Esophagus mucosa (tissue), 1 donor: Measurements from ENCODE around the gene NUDT4. TPM values are rescaled to one million over a fixed set of nuclear protein-coding genes. Genes with fewer than 3 reads are reported as not detected.

Experiments
- ATAC-seq: fragments of 200-7000 bp; cut with Tn5 transposase; one replicate; pipeline ENCODE4 v1.9.1; 2020
- total RNA-seq: library from RNA; stranded (reverse); gene quantifications from one replicate; pipeline ENCODE4 v1.2.4, GENCODE V29; 2023
- donor health status: DM: yes; HTN: yes; CAD: no.

NUDT4 gene
- total RNA-seq: 21.6 TPM

DNA sequence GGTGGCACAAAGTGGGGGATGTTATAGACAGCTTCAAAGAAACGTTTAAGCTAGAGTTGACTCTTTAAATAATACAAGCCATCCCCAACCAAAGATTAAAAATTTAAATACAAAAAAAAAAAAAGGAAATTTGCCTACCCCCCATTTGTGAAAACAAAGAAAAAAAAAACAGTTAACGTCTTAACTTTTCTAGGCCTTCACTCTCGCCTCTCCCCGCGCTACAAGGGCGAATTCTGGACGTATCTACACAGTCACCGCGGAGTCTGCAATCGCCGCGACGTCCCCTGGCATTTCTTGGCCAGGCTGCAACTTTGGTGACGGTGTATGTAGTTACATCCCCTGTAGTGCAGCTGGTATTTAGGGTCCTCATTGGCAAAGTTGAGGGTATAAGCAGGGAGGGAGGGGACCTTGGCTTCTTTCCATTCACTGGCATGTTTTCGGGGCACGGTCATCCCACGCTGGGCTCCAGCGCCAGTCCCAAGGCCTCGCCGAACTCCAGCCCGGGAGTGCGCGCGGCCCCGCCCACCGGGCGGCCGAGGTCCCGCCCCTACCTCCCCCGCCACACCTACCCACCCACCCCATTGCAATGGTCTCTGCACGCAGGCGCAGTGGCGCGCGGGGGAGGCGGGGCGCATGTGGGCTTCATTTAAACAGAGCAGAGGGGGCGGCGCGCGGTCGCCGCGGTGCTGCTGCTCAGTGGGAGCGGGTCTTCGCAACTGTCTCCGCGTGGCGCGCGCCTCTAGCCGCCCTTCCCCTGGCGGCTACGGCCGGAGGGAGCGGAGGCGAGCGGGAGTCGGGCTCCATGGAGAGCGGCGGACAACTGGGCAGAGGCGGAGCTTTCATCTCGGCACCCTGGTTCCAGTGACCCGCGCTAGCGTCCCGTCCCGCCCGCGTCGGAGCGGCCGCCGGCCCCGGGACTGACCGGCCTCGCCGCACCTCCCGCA is at the start of gene NUDT4:
NUDT4 (plus strand) TSS at position 674 of the 944 bp plus-strand sequence. CDS start 398 bp downstream, outside the sequence.
- peak; percentile 98 for ATAC-seq

DNA sequence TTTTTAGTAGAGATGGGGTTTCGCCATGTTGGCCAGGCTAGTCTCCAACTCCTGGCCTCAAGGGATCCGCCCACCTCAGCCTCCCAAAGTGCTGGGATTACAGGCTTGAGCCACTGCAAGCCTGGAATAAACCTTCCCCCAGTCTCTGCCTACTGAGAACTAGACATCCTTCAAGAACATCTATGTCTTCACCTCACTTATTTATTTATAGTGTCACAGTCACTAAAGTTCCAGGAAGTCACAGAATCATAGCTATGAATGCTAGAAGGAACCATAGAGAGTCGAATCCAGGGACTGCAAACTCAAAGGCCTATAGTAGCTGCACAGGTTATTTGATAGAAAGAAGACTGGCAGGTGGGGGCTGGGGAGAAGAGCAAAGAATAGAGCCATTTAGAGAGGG is 44.7 kb upstream of the NUDT4 start:
- no peak for ATAC-seq

- ATAC-seq: no peak
Observed at GRCh38 chr12:93333828-93334227, 43.9 kb upstream of the NUDT4 start.

DNA sequence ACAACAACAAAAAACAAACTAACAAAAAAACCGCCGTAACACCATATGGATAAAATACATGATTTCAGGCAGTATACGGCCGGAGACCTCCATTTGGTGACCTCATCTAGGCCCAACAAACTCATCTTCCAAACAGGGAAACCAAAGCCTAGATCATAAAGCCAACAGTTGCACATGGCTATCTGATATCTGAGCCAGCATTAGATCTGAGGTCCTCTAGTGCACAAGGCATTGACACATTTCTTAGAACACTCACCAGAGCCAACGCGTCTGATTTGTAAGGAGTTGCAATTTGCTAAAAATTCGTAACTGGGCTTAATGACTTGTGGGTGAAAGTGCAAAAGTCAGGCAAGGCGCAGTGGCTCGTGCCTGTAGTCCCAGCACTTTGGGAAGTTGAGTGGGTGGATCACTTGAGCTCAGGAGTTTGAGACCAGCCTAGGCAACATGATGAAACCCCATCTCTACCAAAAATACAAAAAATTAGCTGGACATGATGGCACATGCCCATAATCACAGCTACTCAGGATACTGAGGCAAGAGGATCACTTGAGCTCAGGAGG is 42.0 kb upstream of the NUDT4 start:
- ATAC-seq: no peak

GRCh38 chr12:93336291-93336741 is 41.4 kb upstream of the NUDT4 start:
- ATAC-seq: no peak

- no peak for ATAC-seq
Observed at GRCh38 chr12:93338598-93338997, 39.1 kb upstream of the NUDT4 start.

DNA sequence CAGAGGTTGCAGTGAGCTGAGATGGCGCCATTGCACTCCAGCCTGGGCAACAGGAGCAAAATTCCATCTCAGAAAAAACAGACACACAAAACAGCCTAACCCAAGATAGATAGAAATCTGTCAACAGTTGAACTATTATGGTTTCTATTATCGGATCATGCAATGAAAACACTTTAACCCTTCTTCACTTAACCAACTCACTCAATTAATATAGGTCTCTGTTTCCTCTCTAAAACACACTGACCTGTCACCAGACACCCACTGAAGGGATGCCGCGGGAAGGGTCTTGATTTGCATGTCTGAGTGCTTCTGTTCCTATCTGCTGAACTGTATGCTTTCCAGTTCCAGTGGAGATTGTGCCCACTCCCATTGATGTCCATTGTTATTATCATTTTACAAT is 38.0 kb upstream of the NUDT4 start:
- no peak for ATAC-seq

GRCh38 chr12:93341409-93342049 is 36.2 kb upstream of the NUDT4 start:
- ATAC-seq: no peak

DNA sequence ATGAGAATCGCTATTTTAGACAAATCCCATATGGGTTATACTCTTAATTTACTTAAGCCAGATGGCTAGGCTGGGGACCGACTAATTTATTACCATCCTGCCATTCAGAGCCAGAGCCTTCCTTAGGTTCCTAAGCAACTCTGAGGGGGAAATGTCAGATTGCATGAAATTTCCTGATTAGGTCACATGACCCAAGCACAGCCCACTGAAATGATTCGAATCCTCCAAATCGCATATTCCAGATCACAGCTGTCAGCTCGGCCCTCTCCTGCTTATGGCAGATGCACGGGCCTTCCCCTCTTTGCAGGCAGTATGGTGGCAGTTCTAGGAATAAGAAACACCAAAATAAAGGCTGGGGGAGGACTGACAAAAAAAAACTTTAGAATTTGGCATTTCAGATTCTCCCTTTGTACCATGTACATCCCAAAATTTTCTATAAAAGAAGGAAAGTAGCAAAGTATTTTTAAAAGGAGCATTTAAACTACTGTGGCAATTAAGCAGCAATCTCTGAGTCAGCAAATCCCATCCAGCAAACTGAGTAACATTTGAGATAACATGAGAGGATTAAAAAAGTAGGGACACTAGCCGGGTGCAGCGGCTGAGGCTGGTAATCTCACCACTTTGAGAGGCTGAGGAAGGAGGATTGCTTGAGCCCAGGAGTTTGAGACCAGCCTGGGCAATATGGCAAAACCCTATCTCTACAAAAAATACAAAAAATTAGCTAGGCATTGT is 30.5 kb upstream of the NUDT4 start:
- ATAC-seq: no peak

DNA sequence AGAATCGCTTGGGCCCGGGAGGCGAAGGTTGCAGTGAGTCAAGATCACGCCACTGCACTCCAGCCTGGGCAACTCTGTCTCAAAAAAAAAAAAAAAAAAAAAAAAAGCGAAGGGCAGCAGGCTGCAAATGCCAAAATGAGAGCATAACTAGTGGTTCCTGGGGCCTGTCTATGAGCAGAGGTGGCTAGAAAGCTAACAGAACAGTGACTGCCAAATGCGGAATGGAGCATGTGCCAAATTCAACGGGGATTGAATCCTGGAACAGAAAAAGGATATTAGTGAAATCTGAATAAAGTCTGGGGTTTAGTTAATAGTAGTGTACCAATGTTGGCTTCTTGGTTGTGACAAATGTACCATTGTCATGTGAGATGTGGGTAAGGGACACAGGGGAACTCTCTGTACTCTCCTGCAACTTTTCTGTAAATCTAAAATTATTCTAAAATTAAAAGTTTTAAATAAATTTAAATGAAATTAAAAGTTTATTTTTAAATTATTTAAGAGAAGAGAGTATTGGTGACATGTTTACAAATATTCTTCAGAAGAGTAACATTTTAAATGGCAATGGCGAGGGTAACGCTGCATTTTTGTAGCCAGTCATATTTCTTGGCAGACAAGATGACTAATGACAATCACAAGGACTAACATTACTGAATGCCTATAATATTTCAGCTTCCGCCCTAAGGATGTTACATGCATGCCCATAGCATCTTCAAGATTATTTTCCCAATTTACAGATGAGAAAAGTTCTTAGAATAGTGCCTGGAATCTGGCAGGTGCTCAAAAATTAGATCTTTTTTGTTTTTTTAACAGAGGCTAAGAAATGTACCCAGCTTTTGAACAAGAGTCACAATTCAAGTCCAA is 28.9 kb upstream of the NUDT4 start:
- no peak for ATAC-seq

GRCh38 chr12:93351726-93352125 is 26.0 kb upstream of the NUDT4 start:
- ATAC-seq: no peak

DNA sequence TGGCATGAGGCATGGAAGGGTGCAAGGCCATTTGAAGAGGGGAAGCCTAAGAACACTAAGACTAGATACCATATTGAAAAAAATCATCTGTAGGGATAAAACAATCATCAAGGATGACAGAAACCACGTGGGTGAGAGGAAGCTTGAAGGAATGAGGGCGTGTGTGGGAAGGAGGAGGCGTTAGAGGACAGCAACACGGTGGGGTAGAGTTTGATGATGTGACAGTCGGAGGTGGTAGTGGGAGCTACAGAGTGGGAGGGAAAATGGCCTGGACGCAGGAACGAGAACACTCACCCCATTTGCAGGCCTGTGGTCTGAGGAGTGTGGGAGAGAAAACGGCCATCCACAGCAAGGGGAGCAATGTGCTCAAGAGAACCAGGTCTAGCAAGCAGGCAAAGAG is 25.4 kb upstream of the NUDT4 start:
- ATAC-seq: no peak

DNA sequence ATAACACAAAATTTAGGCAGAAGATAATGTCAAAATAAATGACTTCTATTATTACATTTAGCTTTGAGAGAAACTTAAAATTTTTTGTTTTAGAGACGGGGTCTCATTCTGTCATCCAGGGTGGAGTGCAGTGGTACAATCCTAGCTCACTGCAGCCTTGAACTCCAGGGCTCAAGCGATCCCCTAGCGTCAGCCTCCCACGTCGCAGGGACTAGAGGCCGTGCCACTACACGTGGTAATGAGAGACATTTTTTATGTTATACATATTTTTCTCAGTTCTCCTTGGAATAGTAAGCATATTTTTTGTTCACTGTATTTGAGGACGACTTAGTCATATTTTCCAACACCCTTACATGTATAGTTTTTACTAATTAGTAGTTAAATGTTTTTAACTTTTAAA is 21.5 kb upstream of the NUDT4 start:
- no peak for ATAC-seq

GRCh38 chr12:93358058-93358457 is 19.7 kb upstream of the NUDT4 start:
- ATAC-seq: no peak

DNA sequence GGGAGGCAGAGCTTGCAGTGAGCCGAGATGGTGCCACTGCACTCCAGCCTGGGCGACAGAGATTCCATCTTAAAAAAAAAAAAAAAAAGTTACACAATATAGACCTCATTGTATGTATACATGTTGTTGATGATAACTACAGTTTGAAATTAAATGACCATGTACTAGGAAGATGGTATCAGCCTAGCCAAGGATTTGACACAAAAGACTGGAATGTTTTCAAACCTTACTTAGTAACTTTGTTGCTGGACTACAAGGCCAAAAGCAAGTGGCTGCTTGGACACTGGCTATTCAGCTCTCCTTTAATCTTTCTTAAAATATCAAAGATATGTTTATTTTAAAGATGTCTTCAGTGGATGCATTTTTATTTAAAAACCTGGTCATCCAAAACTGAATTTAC is 18.9 kb upstream of the NUDT4 start:
- ATAC-seq: no peak

DNA sequence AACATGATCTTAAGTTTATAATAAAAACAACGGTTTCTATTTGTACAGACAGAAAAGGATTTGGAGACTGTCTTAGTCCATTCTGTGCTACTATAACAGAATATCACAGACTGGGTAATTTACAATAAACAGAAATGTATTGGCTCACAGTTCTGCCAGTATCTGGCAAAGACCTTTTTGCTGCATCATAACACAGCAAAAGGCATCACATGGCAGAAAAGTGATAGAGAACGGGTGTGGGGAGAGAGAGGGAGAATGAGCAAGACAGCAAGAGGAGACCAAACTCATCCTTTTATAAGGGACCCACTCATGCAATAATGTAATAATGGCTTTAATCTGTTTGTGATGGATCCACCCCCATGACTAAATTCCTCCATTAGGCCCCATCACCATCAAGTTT is 17.0 kb upstream of the NUDT4 start:
- no peak for ATAC-seq

GRCh38 chr12:93361151-93361919 is 16.4 kb upstream of the NUDT4 start:
- ATAC-seq: no peak

DNA sequence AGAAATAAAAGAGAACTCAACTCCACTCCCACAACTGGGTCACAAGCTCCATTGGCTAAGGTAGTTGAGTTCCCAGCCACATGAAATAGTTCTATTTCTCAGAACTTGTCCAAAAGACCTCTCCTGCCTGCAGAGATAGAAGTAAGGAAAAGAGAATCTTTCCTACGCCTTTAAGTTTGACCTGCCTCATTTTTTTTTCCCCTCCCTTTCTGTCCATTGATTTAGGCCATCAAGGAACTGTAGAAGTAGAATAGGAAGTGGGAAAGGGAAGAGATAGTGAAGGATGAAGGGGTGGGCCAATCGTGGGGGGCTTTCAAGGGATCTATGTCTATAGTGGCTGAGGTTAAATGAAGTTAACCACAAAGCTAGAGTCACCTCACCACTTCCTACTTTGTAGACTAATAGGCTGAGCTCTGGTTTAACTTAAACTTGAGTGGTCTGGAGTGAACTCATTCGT is 13.9 kb upstream of the NUDT4 start:
- ATAC-seq: no peak

DNA sequence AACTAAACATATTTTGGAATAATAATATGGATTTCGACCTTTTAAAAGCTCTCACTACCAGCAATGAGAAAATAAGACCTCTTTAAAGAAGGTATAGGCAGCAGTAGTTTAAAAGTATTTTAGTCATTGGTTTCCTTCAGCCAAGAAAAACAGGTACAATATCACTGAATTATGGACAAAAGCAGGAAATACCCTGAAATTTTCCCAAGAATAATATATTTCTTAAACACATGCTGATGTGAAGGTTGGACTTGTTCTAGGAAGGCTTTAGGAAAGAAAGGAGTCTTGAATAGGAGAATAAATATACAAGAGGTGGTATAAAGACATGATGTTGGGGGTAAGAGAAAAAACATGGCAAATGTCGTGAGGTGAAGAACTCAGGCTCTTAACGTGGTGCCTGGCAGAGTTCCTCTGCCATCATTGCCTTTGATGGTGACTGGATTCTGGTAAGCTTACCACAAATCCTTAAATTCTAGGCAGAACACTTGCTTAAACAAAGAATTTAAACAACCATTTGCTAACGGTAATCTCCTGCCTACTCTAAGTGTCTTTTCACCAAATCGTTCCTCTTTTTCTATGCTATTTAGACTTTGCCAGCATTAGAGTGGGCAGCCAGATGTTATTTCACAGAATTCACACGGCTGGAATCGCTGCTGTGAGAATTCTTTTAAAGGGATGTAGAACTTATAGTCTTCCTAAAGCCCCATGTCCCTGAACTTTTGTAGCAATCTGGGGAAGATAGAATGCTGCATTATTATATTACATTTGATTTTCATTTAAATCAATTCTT is 11.9 kb upstream of the NUDT4 start:
- no peak for ATAC-seq

- ATAC-seq: no peak
Observed at GRCh38 chr12:93366422-93366821, 11.3 kb upstream of the NUDT4 start.
